ENCODE results near the gene DLGAP3. TPM values are rescaled to one million over a fixed set of nuclear protein-coding genes. Genes with fewer than 3 reads are reported as not detected.
"Not testable (repeated sequence)": the region's sequence is repeated elsewhere in the genome, so short reads cannot be mapped to it uniquely, and the experiment has no call there.

DLGAP3 gene
- total and polyA plus RNA-seq, 2 experiments from 2014 or later: 0.42 to 0.48 TPM

DNA sequence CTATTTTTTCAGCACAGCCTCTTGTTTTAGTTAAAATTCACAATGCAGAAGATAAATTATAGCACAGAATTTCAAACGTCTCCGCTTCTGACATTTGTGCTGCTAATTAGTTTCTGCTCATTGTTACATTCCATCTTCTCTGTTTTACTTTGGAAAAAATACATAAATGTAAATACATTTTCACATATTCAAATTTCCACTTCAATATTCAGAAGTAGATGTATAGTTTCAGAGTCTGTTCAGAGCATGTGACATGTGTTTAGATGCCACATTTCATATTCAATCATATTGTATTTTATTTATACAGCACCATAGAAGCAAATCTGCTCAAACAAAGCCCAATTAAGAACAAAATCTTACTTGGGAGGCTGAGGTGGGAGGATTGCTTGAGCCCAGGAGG, 36.1 kb upstream of the DLGAP3 start:
- no peak overlapping the region for H3K4me3 ChIP-seq
- H3K27ac ChIP-seq: no peak overlapping the region
- TF ChIP-seq, protein P1, sequence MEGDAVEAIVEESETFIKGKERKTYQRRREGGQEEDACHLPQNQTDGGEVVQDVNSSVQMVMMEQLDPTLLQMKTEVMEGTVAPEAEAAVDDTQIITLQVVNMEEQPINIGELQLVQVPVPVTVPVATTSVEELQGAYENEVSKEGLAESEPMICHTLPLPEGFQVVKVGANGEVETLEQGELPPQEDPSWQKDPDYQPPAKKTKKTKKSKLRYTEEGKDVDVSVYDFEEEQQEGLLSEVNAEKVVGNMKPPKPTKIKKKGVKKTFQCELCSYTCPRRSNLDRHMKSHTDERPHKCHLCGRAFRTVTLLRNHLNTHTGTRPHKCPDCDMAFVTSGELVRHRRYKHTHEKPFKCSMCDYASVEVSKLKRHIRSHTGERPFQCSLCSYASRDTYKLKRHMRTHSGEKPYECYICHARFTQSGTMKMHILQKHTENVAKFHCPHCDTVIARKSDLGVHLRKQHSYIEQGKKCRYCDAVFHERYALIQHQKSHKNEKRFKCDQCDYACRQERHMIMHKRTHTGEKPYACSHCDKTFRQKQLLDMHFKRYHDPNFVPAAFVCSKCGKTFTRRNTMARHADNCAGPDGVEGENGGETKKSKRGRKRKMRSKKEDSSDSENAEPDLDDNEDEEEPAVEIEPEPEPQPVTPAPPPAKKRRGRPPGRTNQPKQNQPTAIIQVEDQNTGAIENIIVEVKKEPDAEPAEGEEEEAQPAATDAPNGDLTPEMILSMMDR (IDR thresholded peaks at IDR 0.05; ENCODE audit: low read depth, low read length): no peak
- H3K27me3 ChIP-seq: peaks cover 3% of the 10 kb centered on the region
- no peaks in the 10 kb centered on the region for H3K9me3 ChIP-seq (ENCODE audit: low read depth)
- DNase-seq (ENCODE audit: low read depth in 1 of 2, low spot score in 1 of 2): no peak
- H3K4me1 ChIP-seq (ENCODE audit: low read depth): no peaks in the 10 kb centered on the region
- H3K36me3 ChIP-seq: no peaks in the 10 kb centered on the region

DNA sequence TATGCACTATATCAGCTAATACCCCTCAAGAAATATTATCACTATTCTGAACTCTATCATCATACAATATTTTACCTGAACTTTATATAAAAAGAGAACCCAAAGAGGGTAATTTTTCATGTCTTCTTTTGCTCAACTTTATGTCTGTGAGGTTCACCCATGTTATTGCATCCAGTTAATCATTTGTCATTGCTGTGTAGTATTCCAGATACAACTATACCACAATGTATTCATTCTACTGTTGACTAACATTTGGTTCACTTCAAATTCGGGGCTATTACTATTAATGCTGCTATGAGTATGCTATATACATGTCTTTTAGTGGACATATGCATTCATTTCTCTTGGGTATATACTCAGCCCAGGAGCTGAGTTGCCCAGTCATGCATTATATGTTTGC, 21.0 kb upstream of the DLGAP3 start:
- Histone ChIP-seq H3K4me3 (no peak overlapping the region), H3K36me3 (no peaks in the 10 kb centered on the region), H3K9me3 (ENCODE audit: low read depth) (no peaks in the 10 kb centered on the region), H3K27me3 (no peaks in the 10 kb centered on the region), H3K27ac (no peak overlapping the region), H3K4me1 (ENCODE audit: low read depth) (no peaks in the 10 kb centered on the region)
- TF ChIP-seq, protein P1 (IDR thresholded peaks at IDR 0.05; ENCODE audit: low read depth, low read length): no peak
- no peak for DNase-seq (ENCODE audit: low read depth in 1 of 2, low spot score in 1 of 2)

DNA sequence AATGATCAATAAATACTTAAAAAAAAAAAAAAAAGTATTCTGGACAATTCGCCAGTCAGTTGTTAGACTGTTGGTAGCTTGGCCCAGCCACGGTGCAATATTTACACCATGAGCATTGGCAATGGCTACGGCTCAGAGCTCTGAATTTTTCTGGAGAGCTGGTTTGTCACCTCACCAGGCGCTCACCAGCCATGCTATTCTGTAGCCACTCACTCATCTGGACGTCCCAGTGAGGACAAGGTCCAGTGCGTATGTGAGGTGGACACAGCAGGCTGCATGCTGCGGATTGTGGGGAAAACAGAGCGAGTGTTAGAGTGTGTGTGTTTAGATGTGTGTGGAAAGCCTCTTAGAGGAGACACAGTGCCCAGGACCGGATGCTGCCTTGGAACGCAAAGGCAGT, 19.3 kb upstream of the DLGAP3 start:
- not testable (repeated sequence) for H3K27me3 ChIP-seq; H3K4me1 ChIP-seq (ENCODE audit: low read depth); H3K9me3 ChIP-seq (ENCODE audit: low read depth); H3K27ac ChIP-seq; H3K36me3 ChIP-seq; H3K4me3 ChIP-seq; DNase-seq (ENCODE audit: low read depth in 1 of 2, low spot score in 1 of 2)

DNA sequence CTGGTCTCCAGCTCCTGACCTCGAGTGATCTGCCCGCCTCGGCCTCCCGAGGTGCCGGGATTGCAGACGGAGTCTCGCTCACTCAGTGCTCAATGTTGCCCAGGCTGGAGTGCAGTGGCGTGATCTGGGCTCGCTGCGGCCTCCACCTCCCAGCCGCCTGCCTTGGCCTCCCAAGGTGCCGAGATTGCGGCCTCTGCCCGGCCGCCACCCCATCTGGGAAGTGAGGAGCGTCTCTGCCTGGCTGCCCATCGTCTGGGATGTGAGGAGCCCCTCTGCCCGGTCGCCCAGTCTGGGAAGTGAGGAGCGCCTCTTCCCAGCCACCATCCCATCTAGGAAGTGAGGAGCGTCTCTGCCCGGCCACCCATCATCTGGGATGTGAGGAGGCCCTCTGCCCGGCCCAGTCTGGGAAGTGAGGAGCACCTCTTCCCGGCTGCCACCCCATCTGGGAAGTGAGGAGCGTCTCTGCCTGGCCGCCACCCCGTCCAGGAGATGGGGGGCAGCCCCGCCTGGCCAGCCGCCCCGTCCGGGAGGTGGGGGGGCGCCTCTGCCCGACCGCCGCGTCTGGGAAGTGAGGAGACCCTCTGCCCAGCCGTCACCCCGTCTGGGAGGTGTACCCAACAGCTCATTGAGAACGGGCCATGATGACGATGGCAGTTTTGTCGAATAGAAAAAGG, 18.3 kb upstream of the DLGAP3 start:
- DNase-seq (ENCODE audit: low read depth in 1 of 2, low spot score in 1 of 2); H3K36me3 ChIP-seq; H3K9me3 ChIP-seq (ENCODE audit: low read depth); H3K4me3 ChIP-seq; H3K27ac ChIP-seq; H3K4me1 ChIP-seq (ENCODE audit: low read depth); H3K27me3 ChIP-seq: not testable (repeated sequence)

DNA sequence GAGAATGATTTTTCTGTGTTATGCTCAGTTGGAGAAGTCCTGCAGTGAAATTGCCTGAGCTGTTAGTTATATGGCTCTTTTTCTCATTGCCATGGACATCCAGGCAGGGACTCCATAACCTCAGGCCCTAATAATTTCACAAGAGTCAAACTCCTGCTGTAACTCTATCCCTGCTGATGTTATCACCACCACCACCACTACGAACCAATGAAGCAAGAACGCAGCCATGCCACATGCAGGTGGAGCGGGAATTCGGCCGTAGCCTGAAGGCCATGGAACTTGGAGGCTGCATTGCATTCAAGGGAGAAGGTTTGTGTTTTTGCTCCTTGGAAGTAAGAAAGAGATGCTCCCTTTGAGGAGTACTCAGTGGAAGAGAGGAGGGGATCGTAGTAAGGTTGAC, 16.8 kb upstream of the DLGAP3 start:
- Histone ChIP-seq H3K4me1 (ENCODE audit: low read depth) (no peaks in the 10 kb centered on the region), H3K27ac (no peak overlapping the region), H3K4me3 (no peak overlapping the region), H3K36me3 (no peaks in the 10 kb centered on the region), H3K9me3 (ENCODE audit: low read depth) (no peaks in the 10 kb centered on the region), H3K27me3 (no peaks in the 10 kb centered on the region)
- TF ChIP-seq, protein P1 (IDR thresholded peaks at IDR 0.05; ENCODE audit: low read depth, low read length): no peak
- no peak for DNase-seq (ENCODE audit: low read depth in 1 of 2, low spot score in 1 of 2)

DNA sequence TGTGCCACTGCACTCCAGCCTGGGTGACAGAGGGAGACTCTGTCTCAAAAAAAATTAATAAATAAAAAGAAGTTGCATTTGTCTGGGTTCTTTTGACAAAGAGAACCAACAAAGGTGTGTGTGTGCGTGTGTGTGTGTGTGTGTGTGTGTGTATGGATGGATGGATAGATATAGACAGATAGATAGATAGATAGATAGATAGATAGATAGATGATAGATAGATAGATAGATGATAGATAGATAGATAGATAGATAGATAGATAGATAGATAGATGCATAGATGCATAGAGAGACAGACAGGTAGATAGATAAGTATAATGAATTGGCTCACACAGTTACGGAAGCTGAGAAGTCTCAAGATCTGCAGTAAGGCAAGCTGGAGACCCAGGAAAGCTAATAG, 12.3 kb upstream of the DLGAP3 start:
- not testable (repeated sequence) for H3K36me3 ChIP-seq; H3K4me3 ChIP-seq; H3K4me1 ChIP-seq (ENCODE audit: low read depth); H3K27ac ChIP-seq; H3K9me3 ChIP-seq (ENCODE audit: low read depth); H3K27me3 ChIP-seq; DNase-seq (ENCODE audit: low read depth in 1 of 2, low spot score in 1 of 2)

DNA sequence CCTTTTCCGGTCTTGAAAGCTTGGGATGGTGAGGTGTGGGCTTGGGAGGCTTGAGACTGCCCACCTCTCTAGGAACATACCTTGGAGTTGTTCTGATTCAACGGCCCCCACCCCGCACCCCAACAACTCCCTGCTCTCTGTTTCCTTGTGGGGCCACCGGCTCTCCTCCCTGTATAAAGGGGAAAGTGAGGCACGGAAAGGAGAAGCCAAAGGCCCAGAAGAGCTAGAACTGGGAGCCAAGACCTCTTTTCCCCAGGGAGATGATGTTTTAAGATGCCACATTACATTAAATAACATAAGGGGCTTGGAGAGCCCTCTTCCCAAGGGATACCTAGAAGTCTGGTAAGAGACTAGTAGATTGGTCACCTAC, 1.2 kb upstream of the DLGAP3 start:
- no peaks in the 10 kb centered on the region for H3K9me3 ChIP-seq (ENCODE audit: low read depth)
- no peak for DNase-seq (ENCODE audit: low read depth in 1 of 2, low spot score in 1 of 2)
- H3K36me3 ChIP-seq: no peaks in the 10 kb centered on the region
- TF ChIP-seq, protein P1 (IDR thresholded peaks at IDR 0.05; ENCODE audit: low read depth, low read length): no peak
- H3K27me3 ChIP-seq: peaks cover 88% of the 10 kb centered on the region
- H3K27ac ChIP-seq: no peak overlapping the region
- no peaks in the 10 kb centered on the region for H3K4me1 ChIP-seq (ENCODE audit: low read depth)
- H3K4me3 ChIP-seq: no peak overlapping the region

Measured in cardiac muscle cell (in vitro differentiated cells and primary cell).